ENCODE measurements around the gene MAP6. TPM values are rescaled to one million over a fixed set of nuclear protein-coding genes. Genes with fewer than 3 reads are reported as not detected.
A peak's percentile ranks its signal among the peaks of the same experiment; 100 is the strongest.
"Not testable (repeated sequence)": the region's sequence is repeated elsewhere in the genome, so short reads cannot be mapped to it uniquely, and the experiment has no call there.

MAP6 gene
- total RNA-seq, 1 donor from 2014 or later, result 1.8 TPM

GRCh38 chr11:75589051-75589450 lies 79.8 kb downstream of the MAP6 start:
- TF ChIP-seq CTCF (conservative IDR thresholded peaks at IDR 0.05; ENCODE audit: low read depth, low read length), result no peak
- no peak for DNase-seq (ENCODE audit: low read depth)
- no peak overlapping the region for H3K4me3 ChIP-seq (ENCODE audit: low read depth, low read length)

GRCh38 chr11:75588051-75588481 lies 80.8 kb downstream of the MAP6 start:
- H3K4me3 ChIP-seq (ENCODE audit: low read depth, low read length), result no peak overlapping the region
- no peak for DNase-seq (ENCODE audit: low read depth)
- TF ChIP-seq CTCF (conservative IDR thresholded peaks at IDR 0.05; ENCODE audit: low read depth, low read length), result no peak

- no peak for DNase-seq (ENCODE audit: low read depth)
- no peak for TF ChIP-seq CTCF (conservative IDR thresholded peaks at IDR 0.05; ENCODE audit: low read depth, low read length)
- no peak overlapping the region for H3K4me3 ChIP-seq (ENCODE audit: low read depth, low read length)
These were observed 82.4 kb downstream of the MAP6 start for GRCh38 chr11:75586395-75586794.

- no peak overlapping the region for H3K4me3 ChIP-seq (ENCODE audit: low read depth, low read length)
- TF ChIP-seq CTCF (conservative IDR thresholded peaks at IDR 0.05; ENCODE audit: low read depth, low read length), result no peak
- DNase-seq (ENCODE audit: low read depth), result no peak
These were observed 83.6 kb downstream of the MAP6 start for GRCh38 chr11:75585293-75585670.

GRCh38 chr11:75584659-75585292 lies 84.1 kb downstream of the MAP6 start:
- H3K4me3 ChIP-seq (ENCODE audit: low read depth, low read length); DNase-seq (ENCODE audit: low read depth): not testable (repeated sequence)

GRCh38 chr11:75583718-75584658 lies 84.8 kb downstream of the MAP6 start:
- peak overlapping the region; percentile 66 for H3K4me3 ChIP-seq (ENCODE audit: low read depth, low read length)
- no peak for TF ChIP-seq CTCF (conservative IDR thresholded peaks at IDR 0.05; ENCODE audit: low read depth, low read length)
- DNase-seq (ENCODE audit: low read depth), result no peak

GRCh38 chr11:75582895-75583717 lies 85.7 kb downstream of the MAP6 start:
- DNase-seq (ENCODE audit: low read depth), result no peak
- H3K4me3 ChIP-seq (ENCODE audit: low read depth, low read length), result peak overlapping the region; percentile 66
- peak; percentile 34 for TF ChIP-seq CTCF (conservative IDR thresholded peaks at IDR 0.05; ENCODE audit: low read depth, low read length)
